Activated T-cell treated with anti-CD3 and anti-CD28 coated beads for 48 hours (primary cell): Measurements from ENCODE around the gene YPEL4.
A peak's percentile ranks its signal among the peaks of the same experiment; 100 is the strongest.
"Not testable (repeated sequence)": the region's sequence is repeated elsewhere in the genome, so short reads cannot be mapped to it uniquely, and the experiment has no call there.

ENCODE experiments used
- DNase-seq: peaks from one replicate; pipeline ENCODE4 v3.0.0-alpha.2; 2020; ENCODE audit warnings: low read depth

YPEL4 gene

GRCh38 chr11:57649826-57650738, at the start of gene YPEL4:
Gene YPEL4 (minus strand): TSS chr11:57649912. CDS start chr11:57647107, 2,805 bp downstream.
- DNase-seq = no peak

GRCh38 chr11:57698843-57699365, 49.2 kb upstream of the YPEL4 start:
- no peak for DNase-seq

- not testable (repeated sequence) for DNase-seq
These were observed 40.8 kb upstream of the YPEL4 start for GRCh38 chr11:57690474-57690873.

GRCh38 chr11:57681168-57681567, 31.5 kb upstream of the YPEL4 start:
- DNase-seq = no peak

- no peak for DNase-seq
These were observed 30.8 kb upstream of the YPEL4 start for GRCh38 chr11:57680552-57680874.

- DNase-seq = no peak
These were observed 29.7 kb upstream of the YPEL4 start for GRCh38 chr11:57679396-57679795.

- DNase-seq = no peak
These were observed 25.6 kb upstream of the YPEL4 start for GRCh38 chr11:57675176-57675941.

- DNase-seq = no peak
These were observed 24.5 kb upstream of the YPEL4 start for GRCh38 chr11:57674251-57674650.

GRCh38 chr11:57668434-57668782, 18.7 kb upstream of the YPEL4 start:
- no peak for DNase-seq

GRCh38 chr11:57667736-57668433, 18.2 kb upstream of the YPEL4 start, which contains the start of gene ZDHHC5:
Gene ZDHHC5 (plus strand): TSS chr11:57668114. CDS start chr11:57673091, 4,977 bp downstream.
- peak; percentile 99 for DNase-seq

- peak; percentile 84 for DNase-seq
These were observed 17.5 kb upstream of the YPEL4 start for GRCh38 chr11:57667117-57667735.

GRCh38 chr11:57663975-57664374, 14.3 kb upstream of the YPEL4 start:
- no peak for DNase-seq

- no peak for DNase-seq
These were observed 13.2 kb upstream of the YPEL4 start for GRCh38 chr11:57662893-57663292.

- DNase-seq = no peak
These were observed 10.0 kb upstream of the YPEL4 start for GRCh38 chr11:57659669-57660068.

GRCh38 chr11:57658023-57658361, 8.3 kb upstream of the YPEL4 start:
- DNase-seq = no peak

GRCh38 chr11:57657194-57658022, 7.7 kb upstream of the YPEL4 start, which contains the start of gene CLP1:
Gene CLP1 (plus strand): TSS chr11:57657762. CDS start chr11:57659477, 1,715 bp downstream.
- peak; percentile 97 for DNase-seq

GRCh38 chr11:57656885-57657193, 7.1 kb upstream of the YPEL4 start:
- no peak for DNase-seq

- no peak for DNase-seq
These were observed 3.5 kb upstream of the YPEL4 start for GRCh38 chr11:57653163-57653562.

GRCh38 chr11:57652662-57653061, 3.0 kb upstream of the YPEL4 start:
- DNase-seq = no peak

GRCh38 chr11:57652230-57652629, 2.5 kb upstream of the YPEL4 start:
- not testable (repeated sequence) for DNase-seq

- no peak for DNase-seq
These were observed 1.7 kb upstream of the YPEL4 start for GRCh38 chr11:57651408-57651807.
